COLO829 (cell line): Measurements from ENCODE around the gene PADI3.

ENCODE experiments used
- DNase-seq: peaks from one replicate; pipeline ENCODE4 v3.0.0; 2012; ENCODE audit warnings: low spot score

PADI3 gene

GRCh38 chr1:17272646-17273045, 23.7 kb downstream of the PADI3 start:
- DNase-seq: no peak

DNA sequence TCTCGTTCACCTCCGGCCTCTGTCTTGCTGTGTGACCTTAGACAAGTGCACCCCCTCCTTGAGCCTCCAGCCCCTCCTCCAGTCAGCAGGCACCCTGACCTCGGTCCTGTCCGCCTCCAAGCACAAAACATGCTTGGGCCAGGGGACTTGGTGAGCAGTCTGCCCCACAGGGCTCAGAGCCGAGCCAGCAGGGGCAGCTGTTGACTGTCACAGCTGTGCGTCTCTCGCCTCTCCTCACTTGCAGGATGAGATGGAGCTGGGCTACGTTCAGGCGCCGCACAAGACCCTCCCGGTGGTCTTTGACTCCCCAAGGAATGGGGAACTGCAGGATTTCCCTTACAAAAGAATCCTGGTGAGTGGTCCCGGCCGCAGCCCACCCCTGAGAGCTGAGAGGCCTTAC, 24.2 kb downstream of the PADI3 start:
- DNase-seq: no peak

DNA sequence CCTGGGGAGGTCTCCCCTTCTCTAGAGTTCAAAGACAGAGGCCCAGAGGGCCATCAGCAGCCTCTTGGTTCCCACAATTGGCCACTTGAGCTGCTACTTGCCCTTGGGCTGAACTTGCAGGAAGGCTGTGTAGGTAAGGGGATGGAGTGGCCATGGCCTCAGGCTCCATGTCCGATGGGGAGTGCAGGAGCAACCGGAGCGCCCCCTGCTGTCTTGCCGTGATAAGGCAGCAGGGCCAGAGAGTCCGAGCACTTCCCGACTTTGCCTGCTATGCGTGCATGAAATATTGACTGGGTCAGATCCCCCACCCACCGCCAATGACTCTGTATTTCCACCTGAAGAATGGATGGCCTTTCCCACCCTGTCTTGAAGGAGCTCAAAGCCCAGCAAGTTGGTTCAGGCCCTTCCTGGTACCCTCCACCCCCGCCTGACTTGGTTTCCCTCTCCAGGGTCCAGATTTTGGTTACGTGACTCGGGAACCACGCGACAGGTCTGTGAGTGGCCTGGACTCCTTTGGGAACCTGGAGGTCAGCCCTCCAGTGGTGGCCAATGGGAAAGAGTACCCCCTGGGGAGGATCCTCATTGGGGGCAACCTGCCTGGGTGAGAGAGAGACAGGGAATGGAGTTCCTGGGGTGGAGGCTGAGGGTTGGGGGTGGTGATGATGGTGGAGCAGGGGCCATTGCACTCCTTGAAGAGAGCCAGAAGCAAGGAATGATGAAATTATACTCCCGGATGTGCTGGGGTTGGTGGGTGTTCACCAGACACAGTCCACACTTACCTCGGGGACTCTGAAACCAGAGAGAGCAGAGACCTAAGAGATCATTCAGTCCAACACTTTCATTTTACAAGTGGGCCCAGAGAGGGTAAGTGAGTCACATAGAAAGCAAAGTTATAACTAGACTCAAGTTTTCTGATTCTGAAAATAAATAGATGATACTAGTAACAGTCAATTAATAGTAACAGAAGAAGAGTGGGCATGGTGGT, 25.6 kb downstream of the PADI3 start:
- peak; percentile 87 for DNase-seq

GRCh38 chr1:17276568-17276967, 27.7 kb downstream of the PADI3 start:
- DNase-seq: no peak

DNA sequence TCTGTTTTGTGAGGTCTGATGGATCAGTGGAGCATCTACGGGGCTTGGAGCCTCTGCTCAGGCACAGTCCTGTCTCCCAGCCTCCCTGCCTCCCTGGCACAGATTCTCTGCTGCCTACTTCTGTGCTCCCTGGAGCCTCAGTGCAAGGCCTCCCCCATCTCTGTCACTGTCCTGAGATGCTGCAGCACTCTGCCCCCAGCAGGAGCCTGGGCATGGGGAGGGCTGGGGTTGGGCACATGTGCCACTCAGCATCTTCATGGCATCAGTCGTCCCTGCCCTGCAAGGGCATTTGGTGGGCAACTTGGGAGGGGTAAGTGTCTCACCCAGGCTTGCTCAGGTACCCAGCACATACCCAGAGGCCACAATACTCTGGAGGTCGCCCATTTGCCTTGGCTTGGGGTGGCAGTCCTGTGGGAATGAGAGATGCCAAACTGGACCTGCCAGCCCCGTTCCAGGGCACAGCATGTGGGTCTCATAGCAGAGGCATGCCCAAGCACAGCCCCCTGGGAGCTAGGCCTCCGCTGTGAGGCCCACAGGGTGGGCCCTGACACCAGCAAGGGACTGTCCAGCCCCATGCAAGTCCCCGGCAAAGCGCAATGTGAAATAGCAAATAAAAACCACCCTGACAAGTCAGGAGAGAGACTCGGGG, 28.7 kb downstream of the PADI3 start:
- no peak for DNase-seq

GRCh38 chr1:17278996-17279830, 30.3 kb downstream of the PADI3 start:
- no peak for DNase-seq

- DNase-seq: no peak
Measured at GRCh38 chr1:17280436-17280835, 31.5 kb downstream of the PADI3 start.

GRCh38 chr1:17280894-17281293, 32.0 kb downstream of the PADI3 start:
- DNase-seq: no peak

GRCh38 chr1:17281775-17282181, 32.9 kb downstream of the PADI3 start:
- DNase-seq: no peak

GRCh38 chr1:17282836-17283235, 33.9 kb downstream of the PADI3 start:
- DNase-seq: no peak

DNA sequence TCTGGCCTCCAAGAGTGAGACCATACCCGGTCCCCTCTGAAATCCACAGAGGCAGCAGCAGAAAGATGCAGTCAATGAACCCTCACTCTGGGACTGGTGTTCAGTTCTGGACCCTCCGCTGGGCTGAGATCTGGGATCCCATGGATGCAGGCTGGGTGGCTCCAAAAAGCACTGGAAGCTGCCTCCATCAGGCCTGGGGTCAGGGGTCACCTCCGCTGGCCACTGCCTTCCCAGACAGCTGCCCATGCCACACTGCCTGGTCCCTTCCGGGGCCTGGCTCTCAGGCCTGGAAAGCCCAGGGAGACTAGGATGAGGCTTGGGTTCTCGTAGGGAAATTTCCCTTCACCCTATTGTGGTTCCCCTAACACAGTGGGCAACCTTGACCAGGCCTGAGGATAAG, 37.7 kb downstream of the PADI3 start:
- no peak for DNase-seq

GRCh38 chr1:17287130-17287776, 38.4 kb downstream of the PADI3 start:
- peak; percentile 30 for DNase-seq

DNA sequence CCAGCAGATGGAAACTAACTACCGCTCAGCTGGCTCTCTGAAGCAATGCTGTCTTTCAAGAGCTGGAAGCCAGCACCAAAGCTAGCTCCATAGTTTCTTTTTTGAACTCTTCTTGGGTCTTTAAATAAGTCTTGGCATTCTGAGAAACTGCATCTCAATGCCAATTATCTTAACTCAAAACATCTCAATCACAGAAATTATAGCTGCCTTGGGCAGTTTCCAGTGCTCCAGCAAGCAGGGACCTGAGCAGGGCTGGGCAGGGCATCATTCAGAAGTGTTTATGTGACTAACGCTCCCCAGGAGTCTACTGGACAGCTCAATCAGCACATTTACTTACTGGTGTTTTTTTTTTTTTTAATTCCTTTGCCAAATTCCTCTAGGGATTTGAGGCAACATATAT, 40.8 kb downstream of the PADI3 start:
- DNase-seq: no peak

- DNase-seq: no peak
Measured at GRCh38 chr1:17290553-17290952, 41.7 kb downstream of the PADI3 start.

GRCh38 chr1:17292299-17293160, 43.6 kb downstream of the PADI3 start:
- no peak for DNase-seq

DNA sequence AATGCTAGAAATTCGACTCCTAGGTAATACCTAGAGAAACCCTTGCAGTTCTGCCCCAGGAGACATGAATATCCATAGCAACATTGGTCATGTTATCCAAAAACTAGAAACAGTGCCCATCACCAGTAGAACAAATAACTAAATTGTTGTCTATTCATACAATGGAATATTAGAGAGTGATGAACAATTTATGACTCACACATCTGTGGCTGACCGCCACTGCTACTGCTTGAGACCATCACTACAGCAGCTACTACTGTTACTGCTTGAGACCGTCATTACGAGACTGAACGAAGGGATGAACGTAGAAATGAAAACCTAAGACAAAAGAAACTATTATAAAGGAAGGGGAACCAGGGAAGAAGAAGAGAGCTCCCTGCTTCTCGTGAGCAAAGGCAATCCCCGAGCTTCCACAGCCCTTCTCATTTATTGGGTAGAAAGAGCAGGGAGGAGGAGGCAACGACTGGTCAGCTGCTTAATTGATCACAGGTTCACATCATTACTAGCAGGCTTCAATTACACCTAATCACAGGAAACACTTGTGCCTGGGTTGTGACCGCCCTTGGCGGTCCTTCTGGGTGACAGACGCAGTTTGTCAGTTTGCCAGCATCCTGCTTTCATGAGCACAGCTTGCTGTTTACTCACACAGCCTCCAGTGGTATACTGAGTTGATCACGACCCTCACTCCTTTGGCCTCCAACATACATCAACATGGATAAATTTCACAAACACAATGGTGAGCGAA, 45.0 kb downstream of the PADI3 start:
- peak; percentile 79 for DNase-seq

DNA sequence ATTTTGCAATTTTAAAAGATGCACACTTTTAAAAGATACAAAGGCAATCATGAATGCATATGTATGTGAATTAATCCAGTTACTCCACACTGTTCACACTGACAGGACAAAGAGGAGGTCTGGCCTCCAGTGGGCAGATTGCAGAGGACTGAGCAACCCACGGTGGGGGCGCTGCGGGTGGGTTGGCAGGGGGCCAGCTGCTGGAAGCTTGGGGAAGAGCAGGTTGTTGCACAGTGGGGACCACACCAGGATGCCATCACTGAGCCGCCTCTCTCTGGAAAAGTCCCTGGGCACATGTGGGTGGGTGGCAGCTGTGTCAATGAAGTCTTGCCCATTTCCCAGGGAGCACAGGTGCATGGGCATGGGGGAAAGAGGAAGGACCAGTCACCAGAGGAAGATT, 46.4 kb downstream of the PADI3 start:
- no peak for DNase-seq

DNA sequence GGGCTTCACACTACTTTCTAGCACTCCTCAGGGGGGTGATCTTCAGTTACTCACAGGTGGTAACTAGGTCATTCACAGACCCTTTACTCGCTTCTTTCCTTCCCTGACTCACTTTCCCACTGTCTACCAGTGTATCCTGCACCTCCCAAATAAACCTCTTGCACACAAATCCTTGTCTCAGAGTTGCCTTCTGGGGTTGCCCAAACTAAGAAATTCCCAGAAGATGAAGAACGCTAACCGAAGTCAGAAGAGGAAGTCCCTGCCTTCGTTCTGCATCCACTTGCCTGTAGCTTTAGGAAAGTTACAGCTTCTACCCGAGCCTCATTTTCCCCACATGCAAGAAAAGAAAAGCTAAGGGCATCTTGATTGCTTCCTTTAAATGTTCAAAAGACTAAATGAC, 47.2 kb downstream of the PADI3 start:
- DNase-seq: no peak

- DNase-seq: no peak
Measured at GRCh38 chr1:17297991-17298390, 49.1 kb downstream of the PADI3 start.

DNA sequence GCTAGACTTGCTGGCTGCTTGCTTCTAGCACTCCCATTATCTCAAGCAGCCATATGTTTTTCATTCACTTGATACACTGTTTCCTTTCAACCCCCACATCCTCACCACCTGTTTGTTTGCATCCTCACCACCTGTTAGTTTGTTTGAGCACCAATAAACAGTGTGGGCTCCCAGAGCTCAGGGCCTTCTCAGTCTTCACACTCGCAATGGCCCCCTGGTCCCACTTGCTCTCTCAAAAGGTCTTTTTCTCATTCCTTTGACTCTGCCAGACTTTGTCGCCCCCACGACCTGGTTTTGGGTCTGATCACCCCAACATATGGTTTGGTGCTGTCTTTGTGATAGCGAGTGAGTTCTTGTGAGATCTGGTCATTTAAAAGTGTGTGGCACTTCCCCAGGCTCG, 52.9 kb downstream of the PADI3 start:
- no peak for DNase-seq
